Measurements from ENCODE around the gene CST5.
"Not testable (repeated sequence)": the region's sequence is repeated elsewhere in the genome, so short reads cannot be mapped to it uniquely, and the experiment has no call there.

Gene CST5

DNA sequence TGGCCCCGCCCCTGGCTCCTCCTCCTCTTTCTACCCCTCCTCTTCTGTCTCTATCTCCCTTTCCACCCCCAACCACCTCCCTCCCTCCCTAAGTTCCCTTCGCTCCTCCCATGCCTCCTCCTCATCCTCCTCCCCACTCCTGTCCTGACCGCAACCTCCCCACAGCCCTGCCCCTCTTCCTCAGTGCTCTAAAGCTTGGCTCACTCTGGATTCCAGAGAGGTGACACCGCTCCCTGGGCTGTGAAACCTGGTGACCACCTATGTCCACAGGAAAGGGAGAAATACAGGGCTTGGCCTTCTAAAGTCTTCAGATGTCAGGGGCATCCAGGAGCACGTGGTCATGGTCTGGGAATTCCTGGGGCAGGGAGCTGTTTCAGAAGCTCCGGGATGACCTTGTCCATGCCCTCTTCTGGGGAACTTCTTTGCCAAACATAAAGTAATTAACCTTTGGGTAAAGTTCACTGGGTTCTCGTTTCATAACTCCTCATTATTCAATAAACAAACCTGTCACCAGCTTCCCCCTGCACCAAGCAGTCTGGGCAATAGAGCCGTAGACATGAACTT is 345 bp upstream of the CST5 start:
- in situ Hi-C loops (cut with MboI; ENCODE audit: low pct_unique_long_range_greater_than_20kb, low sequenced_read_pairs, unreplicated experiment), result no loop called here
- TF ChIP-seq, protein P1, sequence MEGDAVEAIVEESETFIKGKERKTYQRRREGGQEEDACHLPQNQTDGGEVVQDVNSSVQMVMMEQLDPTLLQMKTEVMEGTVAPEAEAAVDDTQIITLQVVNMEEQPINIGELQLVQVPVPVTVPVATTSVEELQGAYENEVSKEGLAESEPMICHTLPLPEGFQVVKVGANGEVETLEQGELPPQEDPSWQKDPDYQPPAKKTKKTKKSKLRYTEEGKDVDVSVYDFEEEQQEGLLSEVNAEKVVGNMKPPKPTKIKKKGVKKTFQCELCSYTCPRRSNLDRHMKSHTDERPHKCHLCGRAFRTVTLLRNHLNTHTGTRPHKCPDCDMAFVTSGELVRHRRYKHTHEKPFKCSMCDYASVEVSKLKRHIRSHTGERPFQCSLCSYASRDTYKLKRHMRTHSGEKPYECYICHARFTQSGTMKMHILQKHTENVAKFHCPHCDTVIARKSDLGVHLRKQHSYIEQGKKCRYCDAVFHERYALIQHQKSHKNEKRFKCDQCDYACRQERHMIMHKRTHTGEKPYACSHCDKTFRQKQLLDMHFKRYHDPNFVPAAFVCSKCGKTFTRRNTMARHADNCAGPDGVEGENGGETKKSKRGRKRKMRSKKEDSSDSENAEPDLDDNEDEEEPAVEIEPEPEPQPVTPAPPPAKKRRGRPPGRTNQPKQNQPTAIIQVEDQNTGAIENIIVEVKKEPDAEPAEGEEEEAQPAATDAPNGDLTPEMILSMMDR (IDR thresholded peaks at IDR 0.05; ENCODE audit: extremely low read depth, insufficient read depth, missing control alignments), result no peak

DNA sequence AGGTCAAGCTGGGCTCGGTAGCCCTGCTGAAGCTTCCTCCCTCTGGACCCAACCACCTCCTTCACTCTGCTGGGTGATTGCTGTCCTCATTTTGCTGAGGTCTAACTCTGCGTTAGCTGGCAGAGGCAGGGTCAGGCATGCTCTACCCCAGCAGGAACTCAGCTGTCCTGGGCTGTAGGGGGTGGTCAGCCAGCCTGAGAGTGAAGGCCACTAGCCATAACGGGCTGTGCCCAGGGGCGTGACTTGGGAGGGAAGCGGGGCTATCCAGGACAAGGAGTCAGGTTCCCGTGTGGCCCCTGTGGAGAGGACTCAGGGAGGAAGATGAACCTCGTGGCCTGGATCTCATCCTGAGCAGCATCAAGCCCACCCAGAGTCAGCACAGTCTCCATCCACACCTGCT is 761 bp downstream of the CST5 start:
- in situ Hi-C loops (cut with MboI; ENCODE audit: low pct_unique_long_range_greater_than_20kb, low sequenced_read_pairs, unreplicated experiment), result no loop called here
- TF ChIP-seq, protein P1 (IDR thresholded peaks at IDR 0.05; ENCODE audit: extremely low read depth, insufficient read depth, missing control alignments), result no peak
- DNase-seq (ENCODE audit: low spot score), result no peak

More for the DNA sequence above, 345 bp upstream of the CST5 start:
- no peak for DNase-seq (ENCODE audit: low spot score)

GRCh38 chr20:23878016-23878542 is 1.5 kb downstream of the CST5 start:
- DNase-seq (ENCODE audit: low spot score); in situ Hi-C loops (cut with MboI; ENCODE audit: low pct_unique_long_range_greater_than_20kb, low sequenced_read_pairs, unreplicated experiment): not testable (repeated sequence)

- in situ Hi-C loops (cut with MboI; ENCODE audit: low pct_unique_long_range_greater_than_20kb, low sequenced_read_pairs, unreplicated experiment), result no loop called here
- TF ChIP-seq, protein P1 (IDR thresholded peaks at IDR 0.05; ENCODE audit: extremely low read depth, insufficient read depth, missing control alignments), result no peak
- DNase-seq (ENCODE audit: low spot score), result no peak
These were observed 2.0 kb downstream of the CST5 start for GRCh38 chr20:23877524-23877923.

- in situ Hi-C loops (cut with MboI; ENCODE audit: low pct_unique_long_range_greater_than_20kb, low sequenced_read_pairs, unreplicated experiment), result no loop called here
- DNase-seq (ENCODE audit: low spot score), result no peak
- TF ChIP-seq, protein P1 (IDR thresholded peaks at IDR 0.05; ENCODE audit: extremely low read depth, insufficient read depth, missing control alignments), result no peak
These were observed 3.8 kb downstream of the CST5 start for GRCh38 chr20:23875606-23876237.

DNA sequence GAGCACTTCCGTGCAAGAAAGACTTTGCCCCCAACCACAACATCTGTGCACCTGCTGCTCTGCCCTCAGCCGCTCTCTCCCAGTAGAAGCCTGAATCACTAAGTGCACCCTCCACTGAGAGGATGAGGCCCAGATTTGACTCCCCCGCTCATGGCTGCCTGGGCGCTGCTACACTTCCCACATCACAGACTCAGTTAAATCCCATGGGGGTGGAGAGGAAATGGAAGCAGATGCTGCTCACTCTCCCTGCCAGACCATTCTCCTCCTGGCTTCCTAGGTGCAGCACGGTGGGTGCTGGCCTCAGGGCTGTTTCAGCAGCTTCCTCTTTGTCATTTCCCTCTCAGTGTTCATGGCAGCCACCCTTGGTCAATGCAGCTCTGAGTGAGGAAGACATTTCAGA is 4.8 kb downstream of the CST5 start:
- DNase-seq (ENCODE audit: low spot score), result no peak
- in situ Hi-C loops (cut with MboI; ENCODE audit: low pct_unique_long_range_greater_than_20kb, low sequenced_read_pairs, unreplicated experiment), result no loop called here
- TF ChIP-seq, protein P1 (IDR thresholded peaks at IDR 0.05; ENCODE audit: extremely low read depth, insufficient read depth, missing control alignments), result no peak

GRCh38 chr20:23873370-23874015 is 6.1 kb downstream of the CST5 start:
- TF ChIP-seq, protein P1 (IDR thresholded peaks at IDR 0.05; ENCODE audit: extremely low read depth, insufficient read depth, missing control alignments), result no peak
- DNase-seq (ENCODE audit: low spot score), result no peak
- in situ Hi-C loops (cut with MboI; ENCODE audit: low pct_unique_long_range_greater_than_20kb, low sequenced_read_pairs, unreplicated experiment), result no loop called here

Measured in GM13977 (cell line).